ENCODE results near the gene MAP2K1.

The MAP2K1 gene

GRCh38 chr15:66362776-66363175 lies 23.9 kb upstream of the MAP2K1 start:
- TF ChIP-seq CTCF (IDR thresholded peaks at IDR 0.05; ENCODE audit: low read length) (no peak), EZH2 (optimal IDR thresholded peaks at IDR 0.05; ENCODE audit: low read depth, low read length) (no peak), EZH2phosphoT487 (IDR thresholded peaks at IDR 0.05; ENCODE audit: low read length) (no peak)
- Histone ChIP-seq H3K4me3 (ENCODE audit: low read length) (no peak overlapping the region), H3K9me3 (replicated peaks; ENCODE audit: insufficient read depth, low read length) (no peaks in the 10 kb centered on the region), H3K27ac (ENCODE audit: low read length) (no peak overlapping the region), H3K27me3 (replicated peaks; ENCODE audit: insufficient read depth, low read length) (no peaks in the 10 kb centered on the region), H3K9ac (ENCODE audit: low read length) (no peak overlapping the region), H3K4me1 (ENCODE audit: low read length) (no peaks in the 10 kb centered on the region), H3K79me2 (ENCODE audit: low read length) (no peaks in the 10 kb centered on the region), H2AFZ (ENCODE audit: low read length) (no peak overlapping the region), H3K4me2 (ENCODE audit: low read depth, low read length) (no peak overlapping the region), H4K20me1 (ENCODE audit: insufficient read depth, low read length) (no peaks in the 10 kb centered on the region), H3F3A (ENCODE audit: insufficient read depth, low read length) (no peaks in the 10 kb centered on the region), H3K36me3 (replicated peaks; ENCODE audit: insufficient read depth, low read length) (no peaks in the 10 kb centered on the region), H3K9me2 (replicated peaks; ENCODE audit: insufficient read depth, low read length) (no peaks in the 10 kb centered on the region)
- DNase-seq, result no peak

GRCh38 chr15:66364944-66365528 lies 21.7 kb upstream of the MAP2K1 start:
- Histone ChIP-seq H3K9ac (ENCODE audit: low read length) (no peak overlapping the region), H3K36me3 (replicated peaks; ENCODE audit: insufficient read depth, low read length) (no peaks in the 10 kb centered on the region), H3K4me1 (ENCODE audit: low read length) (peaks cover 6% of the 10 kb centered on the region), H3K9me3 (replicated peaks; ENCODE audit: insufficient read depth, low read length) (no peaks in the 10 kb centered on the region), H3K27me3 (replicated peaks; ENCODE audit: insufficient read depth, low read length) (no peaks in the 10 kb centered on the region), H3K79me2 (ENCODE audit: low read length) (no peaks in the 10 kb centered on the region), H4K20me1 (ENCODE audit: insufficient read depth, low read length) (no peaks in the 10 kb centered on the region), H3K27ac (ENCODE audit: low read length) (no peak overlapping the region), H3F3A (ENCODE audit: insufficient read depth, low read length) (no peaks in the 10 kb centered on the region; the same call in 1 of the 2 replicates), H3K4me2 (ENCODE audit: low read depth, low read length) (no peak overlapping the region), H2AFZ (ENCODE audit: low read length) (no peak overlapping the region), H3K9me2 (replicated peaks; ENCODE audit: insufficient read depth, low read length) (no peaks in the 10 kb centered on the region), H3K4me3 (ENCODE audit: low read length) (no peak overlapping the region)
- no peak for TF ChIP-seq EZH2 (optimal IDR thresholded peaks at IDR 0.05; ENCODE audit: low read depth, low read length)
- DNase-seq, result no peak

- Histone ChIP-seq H3K9ac (ENCODE audit: low read length) (peak overlapping the region; percentile 30; the same call in 1 of the 2 replicates), H3K4me3 (ENCODE audit: low read length) (peak overlapping the region; percentile 36; the same call in 1 of the 2 replicates), H3K36me3 (replicated peaks; ENCODE audit: insufficient read depth, low read length) (no peaks in the 10 kb centered on the region), H4K20me1 (ENCODE audit: insufficient read depth, low read length) (no peaks in the 10 kb centered on the region), H3K27ac (ENCODE audit: low read length) (peak overlapping the region; percentile 31; the same call in 1 of the 2 replicates), H3K9me3 (replicated peaks; ENCODE audit: insufficient read depth, low read length) (no peaks in the 10 kb centered on the region), H3K27me3 (replicated peaks; ENCODE audit: insufficient read depth, low read length) (no peaks in the 10 kb centered on the region), H3K4me1 (ENCODE audit: low read length) (peaks cover 7% of the 10 kb centered on the region), H3K9me2 (replicated peaks; ENCODE audit: insufficient read depth, low read length) (no peaks in the 10 kb centered on the region), H3F3A (ENCODE audit: insufficient read depth, low read length) (no peaks in the 10 kb centered on the region; the same call in 1 of the 2 replicates), H3K79me2 (ENCODE audit: low read length) (no peaks in the 10 kb centered on the region), H2AFZ (ENCODE audit: low read length) (peak overlapping the region; percentile 73), H3K4me2 (ENCODE audit: low read depth, low read length) (peak overlapping the region; percentile 68)
- TF ChIP-seq EZH2phosphoT487 (IDR thresholded peaks at IDR 0.05; ENCODE audit: low read length) (no peak), CTCF (IDR thresholded peaks at IDR 0.05; ENCODE audit: low read length) (no peak), EZH2 (optimal IDR thresholded peaks at IDR 0.05; ENCODE audit: low read depth, low read length) (no peak)
- peak; percentile 31 for DNase-seq
These were observed 16.7 kb upstream of the MAP2K1 start for GRCh38 chr15:66369773-66370651.
